GM13976 (cell line): Measurements from ENCODE around the gene ACVR1.
"Not testable (repeated sequence)": the region's sequence is repeated elsewhere in the genome, so short reads cannot be mapped to it uniquely, and the experiment has no call there.

ENCODE experiments used
- DNase-seq: peaks from one replicate; pipeline ENCODE4 v3.0.0; 2012; ENCODE audit warnings: low spot score
- in situ Hi-C: fragments of 300-500 bp; cut with MboI; formaldehyde crosslinking; loops from one replicate; pipeline ENCODE4 v1.12.0; 2022; ENCODE audit warnings: low sequenced_read_pairs, mixed read lengths, inconsistent platforms; ENCODE audit not compliant: unreplicated experiment
- TF ChIP-seq, protein P1 (sequence below): IDR thresholded peaks from 2 replicates; pipeline ENCODE4 v1.5.1; 2012; ENCODE audit warnings: borderline replicate concordance, mild to moderate bottlenecking; ENCODE audit not compliant: insufficient read depth; ENCODE audit errors: extremely low read depth, missing control alignments, control extremely low read depth

Gene ACVR1

DNA sequence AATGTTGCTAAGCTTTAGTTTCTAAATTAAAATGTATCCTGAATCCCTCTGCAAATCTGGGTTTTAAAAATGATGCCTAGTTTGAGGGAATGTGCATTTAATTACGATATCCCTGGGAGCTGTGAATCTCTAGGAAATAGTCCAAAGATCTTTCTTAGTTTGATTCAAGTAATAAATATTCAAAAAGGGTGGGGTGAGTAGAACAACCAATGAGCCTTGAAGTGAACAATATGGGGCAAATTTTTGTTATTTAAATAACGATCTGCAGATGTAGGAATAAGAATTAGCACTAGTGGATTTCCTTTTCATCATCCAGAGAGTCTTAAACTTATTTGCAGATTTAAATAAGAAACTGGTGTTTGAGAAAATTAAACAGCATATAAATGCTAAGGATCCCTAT, 106.3 kb downstream of the ACVR1 start:
- TF ChIP-seq, protein P1, sequence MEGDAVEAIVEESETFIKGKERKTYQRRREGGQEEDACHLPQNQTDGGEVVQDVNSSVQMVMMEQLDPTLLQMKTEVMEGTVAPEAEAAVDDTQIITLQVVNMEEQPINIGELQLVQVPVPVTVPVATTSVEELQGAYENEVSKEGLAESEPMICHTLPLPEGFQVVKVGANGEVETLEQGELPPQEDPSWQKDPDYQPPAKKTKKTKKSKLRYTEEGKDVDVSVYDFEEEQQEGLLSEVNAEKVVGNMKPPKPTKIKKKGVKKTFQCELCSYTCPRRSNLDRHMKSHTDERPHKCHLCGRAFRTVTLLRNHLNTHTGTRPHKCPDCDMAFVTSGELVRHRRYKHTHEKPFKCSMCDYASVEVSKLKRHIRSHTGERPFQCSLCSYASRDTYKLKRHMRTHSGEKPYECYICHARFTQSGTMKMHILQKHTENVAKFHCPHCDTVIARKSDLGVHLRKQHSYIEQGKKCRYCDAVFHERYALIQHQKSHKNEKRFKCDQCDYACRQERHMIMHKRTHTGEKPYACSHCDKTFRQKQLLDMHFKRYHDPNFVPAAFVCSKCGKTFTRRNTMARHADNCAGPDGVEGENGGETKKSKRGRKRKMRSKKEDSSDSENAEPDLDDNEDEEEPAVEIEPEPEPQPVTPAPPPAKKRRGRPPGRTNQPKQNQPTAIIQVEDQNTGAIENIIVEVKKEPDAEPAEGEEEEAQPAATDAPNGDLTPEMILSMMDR, result no peak
- in situ Hi-C loops, result loop anchor here (25.0 kb wide), 1 partner anchor 458 kb away; no protein-coding TSS in a partner anchor

DNA sequence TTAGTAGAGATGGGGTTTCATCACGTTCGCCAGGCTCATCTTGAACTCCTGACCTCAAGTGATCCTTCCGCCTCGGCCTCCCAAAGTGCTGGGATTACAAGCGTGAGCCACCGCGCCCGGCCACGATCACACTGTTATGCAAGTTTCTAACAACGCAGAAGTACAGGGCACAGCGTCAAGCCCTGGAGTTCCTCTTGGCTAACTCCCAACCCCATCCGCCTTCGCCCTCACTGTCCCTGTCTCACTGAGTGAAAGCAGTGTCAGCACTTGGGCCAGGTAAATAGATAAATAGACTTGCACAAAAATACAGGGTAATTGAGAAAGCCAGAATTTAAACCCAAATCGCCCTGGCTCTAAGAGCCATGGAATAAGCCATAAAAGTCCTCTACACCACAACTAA, 111.7 kb downstream of the ACVR1 start:
- no peak for DNase-seq
- in situ Hi-C loops, result loop anchor here (25.0 kb wide), 1 partner anchor 452 kb away; no protein-coding TSS in a partner anchor
- TF ChIP-seq, protein P1, result no peak

More for the DNA sequence above, 106.3 kb downstream of the ACVR1 start:
- DNase-seq, result no peak

DNA sequence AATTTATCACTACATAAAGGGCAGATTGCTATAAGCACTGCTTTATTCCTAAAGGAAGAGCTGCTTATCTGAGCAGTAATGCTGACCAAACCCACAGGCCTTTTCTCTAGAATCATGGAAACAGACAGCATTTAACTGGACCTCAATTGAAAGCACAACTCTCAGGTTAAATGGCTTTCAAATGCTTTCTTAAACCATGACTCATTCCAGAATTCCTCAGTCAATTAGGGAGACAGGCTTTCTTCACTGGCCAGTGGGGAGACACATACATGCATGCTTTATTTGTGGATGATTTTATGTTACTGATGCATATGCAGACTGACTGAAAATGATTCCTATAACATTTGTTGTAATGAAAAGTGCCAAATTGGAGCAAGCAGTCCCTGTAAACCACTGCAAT, 114.6 kb downstream of the ACVR1 start:
- TF ChIP-seq, protein P1, result no peak

DNA sequence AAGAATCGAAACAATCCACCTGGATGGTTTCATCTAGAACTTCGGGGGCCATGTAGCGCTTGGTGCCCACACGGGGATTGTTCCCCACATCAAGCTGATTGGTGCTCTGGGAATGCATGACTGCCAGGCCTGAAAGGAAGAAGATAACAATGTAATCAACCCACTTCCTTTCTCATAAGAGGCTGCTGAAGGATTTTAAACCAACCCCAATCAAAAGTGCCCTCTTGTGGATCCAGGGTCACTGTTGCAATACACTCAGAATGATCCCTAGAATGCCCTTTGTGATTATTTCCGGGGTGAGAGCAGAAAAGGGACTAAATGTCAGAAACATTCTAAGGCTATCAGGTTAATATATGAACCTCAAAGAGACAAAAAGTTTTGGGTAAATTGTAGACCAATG, 115.2 kb downstream of the ACVR1 start:
- DNase-seq, result no peak
- in situ Hi-C loops, result loop anchor here (25.0 kb wide), 1 partner anchor 449 kb away; no protein-coding TSS in a partner anchor
- TF ChIP-seq, protein P1, result no peak

More for the DNA sequence above, 114.6 kb downstream of the ACVR1 start:
- no peak for DNase-seq
- in situ Hi-C loops, result loop anchor here (25.0 kb wide), 1 partner anchor 449 kb away; no protein-coding TSS in a partner anchor

DNA sequence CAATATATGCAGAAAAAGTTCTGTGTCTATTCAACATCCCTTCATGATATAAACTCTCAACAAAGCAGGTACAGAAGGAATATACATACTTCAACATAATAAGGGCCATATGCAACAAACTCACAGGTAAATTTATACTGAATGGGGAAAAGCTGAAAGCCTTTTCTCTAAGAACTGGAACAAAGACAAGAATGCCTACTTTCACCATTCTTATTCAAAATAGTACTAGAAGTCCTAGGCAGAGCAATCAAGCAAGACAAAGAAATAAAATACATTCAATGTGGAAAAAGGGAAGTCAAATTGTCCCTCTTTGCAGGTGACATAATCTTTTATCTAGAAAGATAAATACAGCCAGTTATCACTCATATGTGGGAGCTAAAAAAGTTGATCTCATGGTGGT, 116.3 kb downstream of the ACVR1 start:
- no peak for DNase-seq
- TF ChIP-seq, protein P1, result no peak
- in situ Hi-C loops, result loop anchor here (25.0 kb wide), 1 partner anchor 448 kb away; no protein-coding TSS in a partner anchor

DNA sequence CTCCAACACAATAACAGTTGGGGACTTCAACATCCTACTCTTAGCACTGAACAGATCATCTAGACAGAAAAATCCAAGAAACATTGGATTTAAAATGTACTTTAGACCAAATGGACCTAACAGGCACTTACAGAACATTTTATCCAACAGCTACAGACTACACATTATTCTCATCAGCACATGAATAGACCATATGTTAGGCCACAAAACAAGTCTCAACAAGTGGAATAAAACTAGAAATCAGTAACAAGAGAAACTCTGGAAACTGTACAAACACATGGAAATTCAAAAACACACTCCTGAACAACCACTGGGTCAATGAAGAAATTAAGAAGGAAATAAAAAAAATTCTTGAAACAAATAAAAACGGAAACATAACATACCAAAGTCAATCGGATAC, 117.5 kb downstream of the ACVR1 start:
- TF ChIP-seq, protein P1, result no peak
- DNase-seq, result no peak
- in situ Hi-C loops, result loop anchor here (25.0 kb wide), 1 partner anchor 446 kb away; no protein-coding TSS in a partner anchor

DNA sequence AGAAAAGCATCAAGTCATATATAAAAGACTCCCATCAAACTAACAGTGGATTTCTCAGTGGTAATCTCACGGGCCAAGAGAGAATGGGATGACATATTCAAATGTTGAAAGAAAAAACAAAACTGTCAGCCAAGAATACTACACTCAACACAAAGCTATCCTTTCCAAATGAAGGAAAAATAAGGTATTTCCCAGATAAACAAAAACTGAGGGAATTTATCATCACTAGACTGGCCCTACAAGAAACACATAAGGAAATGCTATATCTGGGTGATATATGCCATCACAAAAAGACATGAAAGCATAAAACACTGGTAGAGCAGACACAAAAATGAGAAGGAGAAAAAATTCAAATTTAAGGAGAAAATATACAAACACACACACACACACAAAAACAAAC, 118.6 kb downstream of the ACVR1 start:
- TF ChIP-seq, protein P1, result no peak
- DNase-seq, result no peak
- in situ Hi-C loops, result loop anchor here (25.0 kb wide), 1 partner anchor 445 kb away; no protein-coding TSS in a partner anchor

DNA sequence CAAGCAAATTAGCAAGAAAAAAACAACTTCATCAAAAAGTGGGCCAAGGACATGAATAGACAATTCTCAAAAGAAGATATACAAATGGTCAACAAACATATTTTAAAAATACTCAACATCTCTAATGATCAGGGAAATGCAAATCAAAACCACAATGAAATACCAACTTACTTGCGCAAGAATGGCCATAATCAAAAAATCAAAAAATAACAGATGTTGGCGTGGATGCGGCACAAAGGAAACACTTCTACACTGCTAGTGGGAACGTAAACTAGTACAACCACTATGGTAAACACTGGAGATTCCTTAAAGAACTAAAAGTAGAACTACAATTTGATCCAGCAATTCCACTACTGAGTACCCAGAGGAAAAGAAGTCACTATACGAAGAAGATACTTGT, 119.7 kb downstream of the ACVR1 start:
- not testable (repeated sequence) for DNase-seq

More for the DNA sequence above, 119.7 kb downstream of the ACVR1 start:
- in situ Hi-C loops, result loop anchor here (25.0 kb wide), 1 partner anchor 444 kb away; no protein-coding TSS in a partner anchor
